Esophagus muscularis mucosa (tissue), 3 donors: ENCODE data around the gene SLC2A13.

Source experiments
- CTCF ChIP-seq, 3 experiments: fragments of 200-600 bp in 2 of 3; fragments of 450-650 bp in 1 of 3; sonication (generic) in 2 of 3; IDR thresholded peaks; one replicate each; pipeline ENCODE4 v1.5.1; 2017 to 2019; ENCODE audit warnings: antibody characterized with exemption in 3 of 3, mild to moderate bottlenecking in 2 of 3, moderate library complexity in 1 of 3
- POLR2A ChIP-seq: fragments of 450-650 bp; IDR thresholded peaks from one replicate; pipeline ENCODE4 v1.6.1; 2017; ENCODE audit warnings: antibody characterized with exemption, moderate library complexity, mild to moderate bottlenecking, low read depth
- POLR2AphosphoS5 ChIP-seq, 2 donors: sonication (generic); formaldehyde crosslinking; IDR thresholded peaks; one replicate each; pipeline ENCODE4 v1.6.1; 2017; ENCODE audit warnings: antibody characterized with exemption in 2 of 2

DNA sequence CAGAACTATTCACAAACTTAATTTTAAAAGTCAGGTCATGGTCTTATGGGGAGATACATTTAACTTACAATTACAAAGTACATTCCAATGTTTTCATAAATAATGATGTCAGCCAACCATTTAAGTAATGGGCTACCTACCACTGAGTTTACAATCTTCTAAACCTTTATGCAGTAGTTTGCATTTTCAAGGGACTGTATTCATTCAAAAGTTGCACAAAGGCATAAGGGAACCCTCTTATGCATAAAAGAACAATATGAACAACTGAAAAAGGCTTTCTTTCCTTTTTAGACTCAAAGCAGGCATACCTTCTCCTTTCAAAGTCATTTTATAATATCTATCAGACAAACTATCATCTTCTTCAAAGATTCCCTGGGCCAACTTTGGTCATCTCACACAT, 230.2 kb downstream of the SLC2A13 start:
- TF ChIP-seq CTCF (IDR thresholded peaks at IDR 0.05) (no peak), POLR2AphosphoS5 (IDR thresholded peaks at IDR 0.05) (no peak), POLR2A (no peak)
